Hepatocyte (in vitro differentiated cells): ENCODE measurements around the gene CNST.

Experiments
- CTCF ChIP-seq: fragments of 200-600 bp; sonication (generic); IDR thresholded peaks from 2 replicates; pipeline ENCODE4 v1.5.1; 2016; ENCODE audit warnings: antibody characterized with exemption, mild to moderate bottlenecking; ENCODE audit not compliant: poor library complexity
- EZH2phosphoT487 ChIP-seq: fragments of 200-600 bp; sonication (generic); IDR thresholded peaks from one replicate; pipeline ENCODE4 v1.6.1; 2018; ENCODE audit warnings: antibody characterized with exemption, mild to moderate bottlenecking, low read depth, moderate library complexity; ENCODE audit not compliant: unreplicated experiment, severe bottlenecking

GRCh38 chr1:246617768-246618167 is 51.5 kb downstream of the CNST start:
- no peak for TF ChIP-seq CTCF
- no peak for TF ChIP-seq EZH2phosphoT487
